ENCODE data around the gene METRNL.

The METRNL gene

DNA sequence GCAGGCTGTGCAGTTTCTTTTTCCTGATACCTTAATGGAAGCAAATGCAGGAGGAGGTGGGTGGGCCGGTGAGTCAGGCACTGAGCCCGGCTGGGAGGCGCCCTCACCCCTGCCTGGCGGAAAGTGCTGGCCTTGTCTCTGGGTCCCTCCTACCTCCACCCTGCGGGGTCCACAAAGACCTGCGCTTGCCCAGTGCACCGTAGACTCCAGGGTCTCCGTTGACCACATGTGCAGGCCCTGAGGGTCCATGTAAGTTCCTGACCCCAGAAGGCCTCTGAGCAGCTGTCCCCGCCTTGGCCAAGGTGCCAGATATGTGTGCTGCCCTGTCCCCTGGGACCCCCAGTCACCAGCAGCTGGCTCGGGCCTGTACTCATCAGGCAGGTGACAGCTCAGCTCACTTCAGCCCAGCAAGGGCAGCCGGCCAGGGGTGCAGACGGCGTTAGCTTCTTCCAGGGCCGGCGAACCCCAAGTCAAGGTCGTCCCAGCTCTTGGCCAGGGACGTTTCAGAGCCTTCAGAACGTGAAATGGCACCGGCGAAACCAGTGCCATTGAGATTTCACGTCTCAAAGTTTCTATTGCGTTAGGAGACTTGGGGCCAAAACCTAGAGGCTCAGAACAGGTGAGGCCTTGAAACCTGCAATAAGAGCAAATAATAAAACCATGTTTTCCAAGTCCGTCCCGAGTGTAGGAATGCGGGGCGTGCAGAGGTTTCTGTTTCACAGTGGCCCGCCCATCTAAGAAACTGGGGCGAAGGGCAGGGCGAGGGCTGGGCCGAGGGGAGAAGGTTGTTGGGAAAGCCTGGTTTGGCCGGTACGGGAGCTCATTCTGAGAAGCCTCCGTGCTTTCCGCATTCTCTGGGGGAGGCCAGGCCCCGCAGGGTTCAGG, 12.1 kb downstream of the METRNL start:
- TF ChIP-seq, protein P1, sequence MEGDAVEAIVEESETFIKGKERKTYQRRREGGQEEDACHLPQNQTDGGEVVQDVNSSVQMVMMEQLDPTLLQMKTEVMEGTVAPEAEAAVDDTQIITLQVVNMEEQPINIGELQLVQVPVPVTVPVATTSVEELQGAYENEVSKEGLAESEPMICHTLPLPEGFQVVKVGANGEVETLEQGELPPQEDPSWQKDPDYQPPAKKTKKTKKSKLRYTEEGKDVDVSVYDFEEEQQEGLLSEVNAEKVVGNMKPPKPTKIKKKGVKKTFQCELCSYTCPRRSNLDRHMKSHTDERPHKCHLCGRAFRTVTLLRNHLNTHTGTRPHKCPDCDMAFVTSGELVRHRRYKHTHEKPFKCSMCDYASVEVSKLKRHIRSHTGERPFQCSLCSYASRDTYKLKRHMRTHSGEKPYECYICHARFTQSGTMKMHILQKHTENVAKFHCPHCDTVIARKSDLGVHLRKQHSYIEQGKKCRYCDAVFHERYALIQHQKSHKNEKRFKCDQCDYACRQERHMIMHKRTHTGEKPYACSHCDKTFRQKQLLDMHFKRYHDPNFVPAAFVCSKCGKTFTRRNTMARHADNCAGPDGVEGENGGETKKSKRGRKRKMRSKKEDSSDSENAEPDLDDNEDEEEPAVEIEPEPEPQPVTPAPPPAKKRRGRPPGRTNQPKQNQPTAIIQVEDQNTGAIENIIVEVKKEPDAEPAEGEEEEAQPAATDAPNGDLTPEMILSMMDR (IDR thresholded peaks at IDR 0.05; ENCODE audit: borderline replicate concordance, insufficient read depth, low read depth, low read length) = no peak
- H3K4me3 ChIP-seq (ENCODE audit: low read depth, low read length) = no peak overlapping the region

DNA sequence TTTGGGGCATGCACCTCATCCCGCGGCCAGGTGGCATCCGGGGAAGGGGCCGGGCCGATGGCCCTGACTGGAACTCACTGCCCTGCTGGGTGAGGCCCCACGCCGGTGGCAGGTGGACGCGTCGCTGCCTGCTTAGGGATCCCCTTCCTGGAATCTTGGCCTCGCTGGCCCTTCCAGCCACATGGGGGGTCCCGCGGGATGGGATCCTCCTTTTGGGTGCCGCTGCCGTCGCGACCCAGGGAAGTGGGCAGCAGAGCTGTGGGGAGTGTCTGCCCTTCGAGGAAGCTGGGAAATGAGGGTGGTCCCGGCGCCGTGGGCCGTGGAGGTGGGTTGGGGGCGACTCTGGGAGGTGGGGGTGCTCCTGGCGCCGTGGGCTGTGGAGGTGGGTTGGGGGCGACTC, 12.8 kb downstream of the METRNL start:
- H3K4me3 ChIP-seq (ENCODE audit: low read depth, low read length) = no peak overlapping the region
- TF ChIP-seq, protein P1 (IDR thresholded peaks at IDR 0.05; ENCODE audit: borderline replicate concordance, insufficient read depth, low read depth, low read length) = no peak

DNA sequence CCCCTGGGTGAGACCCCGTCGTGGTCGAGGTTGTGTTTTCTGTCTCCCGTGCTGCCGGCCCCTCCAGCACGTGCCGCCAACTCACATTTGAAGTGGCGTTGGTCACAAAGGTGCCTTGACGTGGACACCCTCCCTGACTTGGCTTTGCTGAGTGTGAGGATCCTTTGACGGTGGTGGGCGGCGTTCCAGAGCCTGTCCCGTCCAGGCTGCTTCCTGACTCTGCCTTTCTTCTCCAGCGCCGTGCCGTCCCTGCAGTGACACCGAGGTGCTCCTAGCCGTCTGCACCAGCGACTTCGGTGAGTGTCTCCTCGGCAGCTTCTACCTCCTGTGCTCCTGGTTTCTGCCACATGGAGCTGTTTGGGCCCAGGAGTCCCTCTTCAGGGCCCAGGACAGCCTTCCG, 13.5 kb downstream of the METRNL start:
- TF ChIP-seq, protein P1 (IDR thresholded peaks at IDR 0.05; ENCODE audit: borderline replicate concordance, insufficient read depth, low read depth, low read length) = no peak

DNA sequence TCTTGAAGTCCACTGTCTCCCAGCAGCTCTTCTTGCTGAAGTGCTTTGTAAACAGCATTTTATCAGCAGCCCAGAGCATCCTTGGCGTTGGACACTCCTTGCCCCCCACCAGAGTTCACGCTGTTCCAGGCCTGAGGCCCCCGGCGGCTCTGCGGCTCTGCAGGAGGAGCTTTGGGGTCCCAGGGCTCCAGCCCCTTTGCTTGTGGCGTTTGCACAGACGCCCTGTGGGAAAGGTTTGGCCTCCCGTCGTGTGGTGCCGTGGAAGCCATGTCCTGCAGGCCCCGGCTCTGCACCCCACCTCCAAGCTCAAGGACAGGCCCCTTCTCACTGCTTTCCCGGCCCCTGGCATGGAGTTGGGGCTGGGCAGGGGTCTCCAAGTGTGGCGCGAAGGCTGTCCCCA, 14.1 kb downstream of the METRNL start:
- TF ChIP-seq, protein P1 (IDR thresholded peaks at IDR 0.05; ENCODE audit: borderline replicate concordance, insufficient read depth, low read depth, low read length) = no peak
- no peak overlapping the region for H3K4me3 ChIP-seq (ENCODE audit: low read depth, low read length)

More for the DNA sequence above, 13.5 kb downstream of the METRNL start:
- H3K4me3 ChIP-seq (ENCODE audit: low read depth, low read length) = no peak overlapping the region

DNA sequence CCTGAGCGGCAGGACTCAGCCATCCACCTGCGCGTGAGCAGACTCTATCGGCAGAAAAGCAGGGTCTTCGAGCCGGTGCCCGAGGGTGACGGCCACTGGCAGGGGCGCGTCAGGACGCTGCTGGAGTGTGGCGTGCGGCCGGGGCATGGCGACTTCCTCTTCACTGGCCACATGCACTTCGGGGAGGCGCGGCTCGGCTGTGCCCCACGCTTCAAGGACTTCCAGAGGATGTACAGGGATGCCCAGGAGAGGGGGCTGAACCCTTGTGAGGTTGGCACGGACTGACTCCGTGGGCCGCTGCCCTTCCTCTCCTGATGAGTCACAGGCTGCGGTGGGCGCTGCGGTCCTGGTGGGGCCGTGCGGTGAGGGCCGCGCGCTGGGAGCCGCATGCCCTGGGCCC, 14.9 kb downstream of the METRNL start:
- no peak overlapping the region for H3K4me3 ChIP-seq (ENCODE audit: low read depth, low read length)
- TF ChIP-seq, protein P1 (IDR thresholded peaks at IDR 0.05; ENCODE audit: borderline replicate concordance, insufficient read depth, low read depth, low read length) = no peak

DNA sequence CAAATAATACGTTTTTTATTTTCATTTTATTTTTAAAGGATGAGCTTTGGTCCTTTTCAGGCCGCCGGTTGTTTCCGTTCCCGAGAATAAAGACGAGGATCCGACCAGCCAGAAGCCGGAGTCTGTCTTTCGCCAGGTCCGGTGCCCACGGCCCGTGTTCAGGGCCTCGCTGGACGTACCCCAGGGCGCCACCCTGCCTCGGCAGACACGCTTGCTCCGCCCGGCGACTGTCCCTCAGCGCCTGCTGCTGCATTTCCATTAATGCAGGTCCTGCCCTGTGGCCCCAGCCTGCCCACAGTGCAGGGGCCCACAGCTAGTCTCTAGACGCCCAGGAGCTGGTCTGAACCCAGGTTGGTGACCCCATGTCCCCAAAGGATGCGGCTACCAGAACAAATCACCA, 15.6 kb downstream of the METRNL start:
- H3K4me3 ChIP-seq (ENCODE audit: low read depth, low read length) = no peak overlapping the region
- TF ChIP-seq, protein P1 (IDR thresholded peaks at IDR 0.05; ENCODE audit: borderline replicate concordance, insufficient read depth, low read depth, low read length) = no peak
